GM12891 (cell line): Measurements from ENCODE around the gene ILF2.

Experiments used
- POLR2A ChIP-seq: IDR thresholded peaks from 2 replicates; pipeline ENCODE4 v1.6.1; 2011; ENCODE audit warnings: low read depth, low read length, control low read depth
- TAF1 ChIP-seq: IDR thresholded peaks from 2 replicates; pipeline ENCODE4 v1.6.1; 2011; ENCODE audit warnings: low read depth, low read length, control low read depth

DNA sequence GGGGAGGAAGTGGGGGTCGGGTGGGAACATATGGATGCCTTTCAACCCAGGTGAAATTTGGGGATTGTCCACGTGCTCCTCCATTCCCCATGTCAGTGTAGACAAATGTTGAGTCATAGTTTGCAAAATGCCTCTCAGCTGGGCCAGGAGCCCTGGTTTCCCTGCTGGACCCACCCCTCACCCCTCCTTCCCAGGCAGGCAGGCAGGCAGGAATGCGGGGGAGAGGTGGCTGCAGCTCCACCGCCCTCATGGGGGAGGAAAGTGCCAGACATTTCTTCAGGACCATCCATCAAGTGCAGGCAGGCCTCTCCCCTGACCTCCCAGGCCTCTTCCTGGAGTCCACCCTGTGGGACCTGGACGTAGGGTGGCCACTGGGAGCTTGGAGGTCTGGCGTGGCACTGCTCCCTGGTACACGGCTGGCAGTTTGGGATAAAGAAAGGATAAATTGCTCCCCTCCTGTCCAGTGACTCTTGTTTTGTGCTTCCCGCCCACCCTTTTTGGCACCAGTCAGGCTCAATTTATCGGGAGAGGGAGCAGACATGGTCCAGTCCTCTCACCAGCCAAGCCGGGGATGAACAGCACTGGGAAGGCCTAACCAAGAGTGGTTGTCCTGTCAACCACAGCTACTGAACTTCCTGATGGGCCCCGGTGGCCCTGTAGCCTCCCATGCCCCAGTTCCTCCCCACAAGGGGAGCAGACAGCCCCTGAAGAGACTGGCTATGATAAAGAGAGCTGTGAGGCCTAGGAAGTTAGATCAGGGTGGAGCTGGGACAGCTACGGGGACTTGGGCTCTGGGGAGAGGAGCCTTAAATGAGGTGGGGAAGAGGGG is 26.6 kb upstream of the ILF2 start:
- TF ChIP-seq POLR2A, result no peak
- TF ChIP-seq TAF1, result no peak
